ENCODE results near the gene JAM2. TPM values are rescaled to one million over a fixed set of nuclear protein-coding genes. Genes with fewer than 3 reads are reported as not detected.
A peak's percentile ranks its signal among the peaks of the same experiment; 100 is the strongest.

Gene JAM2, protein sequence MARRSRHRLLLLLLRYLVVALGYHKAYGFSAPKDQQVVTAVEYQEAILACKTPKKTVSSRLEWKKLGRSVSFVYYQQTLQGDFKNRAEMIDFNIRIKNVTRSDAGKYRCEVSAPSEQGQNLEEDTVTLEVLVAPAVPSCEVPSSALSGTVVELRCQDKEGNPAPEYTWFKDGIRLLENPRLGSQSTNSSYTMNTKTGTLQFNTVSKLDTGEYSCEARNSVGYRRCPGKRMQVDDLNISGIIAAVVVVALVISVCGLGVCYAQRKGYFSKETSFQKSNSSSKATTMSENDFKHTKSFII
- 0.72 and 0.83 TPM in 2 replicates for total RNA-seq (2012; rRNA removed)
- polyA plus RNA-seq (2012; rRNA removed), result 2.0 and 2.1 TPM in 2 replicates
- polyA plus RNA-seq (2012; cell fraction: cytosol; rRNA removed), result 0.50 and 0.59 TPM in 2 replicates
- 0.36 and 3.0 TPM in 2 replicates for polyA plus RNA-seq (2012; cell fraction: nucleus; rRNA removed; ENCODE audit: low replicate concordance)
- percentile 34 among the genes with signal in this experiment for Bru-seq, nascent RNA
- percentile 45 among the genes with signal in this experiment for BruChase-seq, experiment 1, labeled RNA remaining after a 6-hour chase
- BruChase-seq, experiment 2, labeled RNA remaining after a 2-hour chase, result percentile 38 among the genes with signal in this experiment
- long read RNA-seq, partial matches to known transcripts, result 0 of 1 reads
- long read RNA-seq, other reads (novel, unspliced or antisense), result 1 of 1 reads

DNA sequence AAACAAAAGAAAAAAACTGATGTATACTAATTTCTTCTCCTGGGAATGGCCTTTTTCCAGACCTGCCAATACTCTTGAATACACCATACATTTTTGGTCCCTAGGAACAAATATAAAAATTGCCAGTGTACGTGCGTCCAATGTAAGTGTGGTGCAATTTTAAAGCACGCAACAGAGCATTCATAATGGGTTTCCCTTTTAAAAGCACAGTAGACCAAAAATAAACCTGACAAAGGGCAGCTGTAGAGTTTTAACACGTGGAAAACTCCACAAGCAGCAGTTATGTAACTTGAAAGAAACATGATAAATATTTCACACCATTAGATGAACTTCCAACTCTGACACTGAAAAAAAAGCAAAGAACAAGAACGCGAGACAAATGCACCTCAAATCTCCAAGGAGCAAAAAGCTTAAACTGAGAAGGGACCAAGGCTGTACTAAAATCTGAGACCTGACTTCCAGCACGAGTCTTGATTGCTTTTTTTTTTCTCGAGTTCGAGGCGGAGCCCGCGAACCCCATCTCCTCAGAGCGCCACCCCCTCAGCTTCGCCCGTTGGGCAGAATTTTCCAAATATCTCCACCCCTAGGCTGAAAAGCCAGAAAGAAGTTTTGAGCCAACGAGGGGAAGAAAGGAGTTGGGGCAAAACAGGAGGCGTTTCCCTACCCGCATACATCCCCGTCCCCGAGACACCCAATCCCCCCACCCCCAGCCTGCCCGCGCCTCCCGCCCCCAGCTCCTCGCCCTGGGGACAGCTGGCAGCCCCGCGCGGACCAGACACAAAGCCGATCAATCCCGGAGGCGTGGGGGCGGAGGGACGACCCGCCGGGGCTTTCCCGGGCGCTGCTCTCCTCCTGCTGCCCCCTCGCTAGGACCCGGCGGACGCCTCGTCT is at the start of gene JAM2:
Gene JAM2 (plus strand): TSS at position 599 of the 891 bp plus-strand sequence. CDS start 564 bp downstream, outside the sequence.
- Histone ChIP-seq H3K23ac (ENCODE audit: low read depth, low read length) (no peak within 1 kb of the TSS), H4K5ac (ENCODE audit: low read depth, low read length) (no peak within 1 kb of the TSS; the same call in 1 of the 2 replicates), H2BK120ac (ENCODE audit: low read depth, low read length) (no peak within 1 kb of the TSS), H2AK5ac (ENCODE audit: low read depth, low read length) (no peak within 1 kb of the TSS), H3K4me2 (ENCODE audit: low read depth, low read length) (peak within 1 kb of the TSS; percentile 80), H3K4me3 (ENCODE audit: insufficient read depth, low read depth, low read length) (peak within 1 kb of the TSS; percentile 53), H2BK15ac (ENCODE audit: low read depth, low read length) (no peak within 1 kb of the TSS), H3K9me3 (ENCODE audit: control insufficient read depth, insufficient read depth, low read length) (no peaks in the 10 kb centered on the region), H2AK9ac (replicated peaks; ENCODE audit: low read depth, low read length, poor library complexity) (peak within 1 kb of the TSS; percentile 47), H3K9ac (ENCODE audit: low read depth, low read length) (peak within 1 kb of the TSS; percentile 11; the same call in 1 of the 2 replicates), H4K91ac (ENCODE audit: insufficient read depth, low read depth, low read length) (no peak within 1 kb of the TSS), H3K4ac (ENCODE audit: low read depth, low read length) (no peak within 1 kb of the TSS), H3K4me1 (ENCODE audit: control insufficient read depth, insufficient read depth, low read length) (peaks cover 2% of the 10 kb centered on the region; the same call in 1 of the 2 replicates), H3K27ac (ENCODE audit: insufficient read depth, low read length) (no peak within 1 kb of the TSS), H3K79me1 (ENCODE audit: low read depth in 1 of 2, low read length in 2 of 2) (no peaks in the 10 kb centered on the region), H2AFZ (replicated peaks; ENCODE audit: low read length, poor library complexity) (peak within 1 kb of the TSS; percentile 92), H3K27me3 (ENCODE audit: control insufficient read depth, insufficient read depth, low read length) (peaks cover 12% of the 10 kb centered on the region), H3K56ac (ENCODE audit: extremely low read depth, insufficient read depth, low read length) (no peak within 1 kb of the TSS), H4K8ac (ENCODE audit: low read depth in 2 of 2, low read length in 2 of 2) (no peak within 1 kb of the TSS), H3K9me1 (ENCODE audit: insufficient read depth, low read length) (no peaks in the 10 kb centered on the region), H4K20me1 (ENCODE audit: insufficient read depth, low read length) (no peaks in the 10 kb centered on the region), H2BK20ac (ENCODE audit: low read depth, low read length) (no peak within 1 kb of the TSS), H3K36me3 (ENCODE audit: control insufficient read depth, insufficient read depth, low read length) (no peaks in the 10 kb centered on the region), H2BK5ac (ENCODE audit: low read depth, low read length, poor library complexity, severe bottlenecking) (no peak within 1 kb of the TSS), H3K14ac (replicated peaks; ENCODE audit: low read depth, low read length) (no peak within 1 kb of the TSS), H3K18ac (ENCODE audit: low read depth, low read length) (no peak within 1 kb of the TSS; the same call in 1 of the 2 replicates)
- POLR2A ChIA-PET (ENCODE audit: unreplicated experiment), result interaction anchor here (0.7 kb wide), 1 partner anchor 195 kb away, joined by 3 read pairs; no protein-coding TSS in a partner anchor
- dilution Hi-C loops (cut with HindIII; ENCODE audit: low sequenced_read_pairs, unreplicated experiment), result no loop called here
- ATAC-seq (ENCODE audit: low read depth) (peak; percentile 67), DNase-seq (peak; percentile 27)
- no TSS peak for BruUV-seq (replicated peaks)
- intact Hi-C loops (cut with micrococcal nuclease), result no loop called here
- TF ChIP-seq MAZ (IDR thresholded peaks at IDR 0.05; ENCODE audit: borderline replicate concordance, low read depth, low read length), result peak; percentile 33; the same call in 1 of the 2 replicates
- TF ChIP-seq CEBPB (IDR thresholded peaks at IDR 0.05; ENCODE audit: low read depth, low read length), result peak; percentile 44; the same call in 1 of the 2 replicates
- TF ChIP-seq SMC3 (IDR thresholded peaks at IDR 0.05; ENCODE audit: low read depth, low read length), result no peak
- CTCF ChIA-PET, result interaction anchor here (1.0 kb wide), 1 partner anchor 30 kb away, joined by 3 read pairs; no protein-coding TSS in a partner anchor
- WGBS, 2 experiments (ENCODE audit: extremely low coverage in 2 of 2, insufficient read length in 1 of 2), result 0% methylated on average over 3 of the region's 41 CpGs; no CpG with 5 or more reads in 1 of the 2 experiments
- in situ Hi-C loops (cut with MboI; ENCODE audit: low sequenced_read_pairs), result no loop called here
